ENCODE measurements around the gene TACC2.

- no peak for TF ChIP-seq CTCF (IDR thresholded peaks at IDR 0.05)
- TF ChIP-seq POLR2A (IDR thresholded peaks at IDR 0.05), result no peak
Measured at GRCh38 chr10:122188706-122189105, 199.7 kb downstream of the TACC2 start.

Data from suprapubic skin (tissue), 3 donors.